Upper lobe of left lung (tissue), 4 donors: ENCODE measurements around the gene NEK2.

Source experiments
- CTCF ChIP-seq, 6 experiments: fragments of 450-650 bp in 4 of 6; fragments of 200-600 bp in 2 of 6; sonication (generic) in 2 of 6; IDR thresholded peaks; one replicate each; pipeline ENCODE4 v1.5.1; 2016 to 2019; ENCODE audit warnings: antibody characterized with exemption in 6 of 6
- EP300 ChIP-seq, 4 donors: sonication (generic); formaldehyde crosslinking; IDR thresholded peaks; one replicate each; pipeline ENCODE4 v1.5.1; 2017; ENCODE audit warnings: antibody characterized with exemption in 4 of 4, control low read depth in 2 of 4
- POLR2A ChIP-seq, 4 donors: fragments of 450-650 bp; IDR thresholded peaks; one replicate each; pipeline ENCODE4 v1.5.1; 2016 to 2017; ENCODE audit warnings: antibody characterized with exemption in 4 of 4, mild to moderate bottlenecking in 2 of 4

DNA sequence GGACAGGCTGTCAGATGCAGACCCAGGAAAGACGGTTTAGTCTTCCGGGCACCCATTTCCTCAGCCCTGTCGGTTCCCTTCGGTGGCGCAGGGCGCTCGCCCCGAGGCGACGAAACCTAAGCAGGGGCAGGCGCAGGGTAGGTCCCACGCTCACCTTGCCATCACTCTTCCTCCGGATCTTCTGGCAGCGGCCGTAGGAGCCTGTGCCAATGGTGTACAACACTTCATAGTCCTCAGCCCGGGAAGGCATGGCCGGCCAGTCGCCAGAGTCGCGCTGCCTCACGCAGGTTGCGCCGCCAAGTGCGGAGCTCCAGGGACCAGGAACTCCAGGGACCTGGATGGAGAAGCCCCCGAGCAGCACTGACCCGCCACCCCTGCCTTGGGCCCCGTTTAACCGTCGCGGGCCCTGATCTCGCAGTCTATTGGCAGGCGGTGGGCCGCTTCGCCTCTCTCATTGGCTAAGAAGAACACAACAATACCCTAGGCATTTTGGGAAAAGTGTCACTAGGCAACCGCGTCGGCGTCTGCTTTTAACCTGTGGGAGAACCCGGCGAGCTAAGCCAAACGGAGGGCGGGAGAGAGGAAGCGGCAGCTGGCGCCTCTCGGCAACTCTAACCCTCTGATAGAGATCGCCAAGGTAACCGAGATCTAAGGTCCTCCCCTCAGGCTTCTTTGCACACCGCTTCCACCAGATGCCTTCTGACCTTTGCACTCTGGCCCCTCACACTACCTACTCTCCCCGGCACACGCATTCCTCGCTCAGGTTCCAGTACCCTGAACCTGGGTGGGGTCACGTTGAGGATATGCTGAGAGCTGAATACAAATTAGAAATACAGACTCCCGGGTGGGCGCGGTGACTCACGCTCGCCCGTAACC, at the start of gene NEK2:
- TF ChIP-seq CTCF (IDR thresholded peaks at IDR 0.05) (peak in 1 of 6 experiments; percentile 26), EP300 (IDR thresholded peaks at IDR 0.05) (no peak), POLR2A (IDR thresholded peaks at IDR 0.05) (no peak)
